Left lobe of liver (tissue), 2 donors: ENCODE results near the gene URM1. TPM values are rescaled to one million over a fixed set of nuclear protein-coding genes. Genes with fewer than 3 reads are reported as not detected.

ENCODE experiments used
- ATAC-seq: fragments of 200-7000 bp; cut with Tn5 transposase; one replicate; pipeline ENCODE4 v1.9.1; 2020; ENCODE audit warnings: mild to moderate bottlenecking, moderate library complexity
- DNase-seq: peaks from one replicate; pipeline ENCODE4 v3.0.0-alpha.2; 2020; ENCODE audit warnings: low spot score
- total RNA-seq: library from RNA; stranded (reverse); gene quantifications from one replicate; pipeline ENCODE4 v1.2.1, GENCODE V29; 2021
- donor health status: DM: no; HTN: no; CAD: no; lungs with moderate emphysema.
- donor health status: DM: no; HTN: yes; CAD: no.

URM1 gene
- total RNA-seq, 1 donor from 2014 or later: 24.6 TPM

DNA sequence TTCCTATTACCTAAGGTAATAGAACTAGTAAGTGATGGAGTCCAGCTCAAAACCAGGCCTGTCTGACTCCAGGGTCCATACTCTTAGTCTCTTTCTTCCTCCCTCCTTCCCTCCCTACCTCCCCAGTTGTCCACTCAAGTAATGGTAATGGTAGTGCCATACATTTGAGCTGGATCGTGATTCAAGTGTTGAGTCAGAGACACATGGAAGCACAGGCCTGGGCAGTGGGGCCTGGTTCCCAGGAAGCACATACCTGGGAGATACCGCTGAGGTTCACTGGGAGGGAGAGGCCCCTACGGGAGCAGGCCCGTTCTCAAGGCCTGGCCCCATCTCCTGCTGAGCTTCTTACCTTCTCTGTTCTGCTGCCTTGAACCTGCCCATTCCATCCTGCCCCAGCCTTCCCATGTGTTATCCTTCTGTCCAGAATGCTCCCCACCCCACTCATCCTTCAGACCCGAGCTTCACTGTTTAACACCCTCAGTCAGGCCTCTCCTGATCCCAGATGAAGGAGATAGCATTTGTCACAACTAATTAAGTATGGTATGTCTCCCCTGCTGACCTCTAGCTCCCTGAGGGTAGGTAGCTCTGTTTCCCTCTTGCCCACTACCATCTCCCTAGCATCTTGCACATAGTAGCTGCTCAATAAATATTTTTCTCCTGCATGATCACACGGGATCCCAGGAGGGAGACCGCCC lies 13.8 kb downstream of the URM1 start:
- ATAC-seq (no peak), DNase-seq (no peak)

DNA sequence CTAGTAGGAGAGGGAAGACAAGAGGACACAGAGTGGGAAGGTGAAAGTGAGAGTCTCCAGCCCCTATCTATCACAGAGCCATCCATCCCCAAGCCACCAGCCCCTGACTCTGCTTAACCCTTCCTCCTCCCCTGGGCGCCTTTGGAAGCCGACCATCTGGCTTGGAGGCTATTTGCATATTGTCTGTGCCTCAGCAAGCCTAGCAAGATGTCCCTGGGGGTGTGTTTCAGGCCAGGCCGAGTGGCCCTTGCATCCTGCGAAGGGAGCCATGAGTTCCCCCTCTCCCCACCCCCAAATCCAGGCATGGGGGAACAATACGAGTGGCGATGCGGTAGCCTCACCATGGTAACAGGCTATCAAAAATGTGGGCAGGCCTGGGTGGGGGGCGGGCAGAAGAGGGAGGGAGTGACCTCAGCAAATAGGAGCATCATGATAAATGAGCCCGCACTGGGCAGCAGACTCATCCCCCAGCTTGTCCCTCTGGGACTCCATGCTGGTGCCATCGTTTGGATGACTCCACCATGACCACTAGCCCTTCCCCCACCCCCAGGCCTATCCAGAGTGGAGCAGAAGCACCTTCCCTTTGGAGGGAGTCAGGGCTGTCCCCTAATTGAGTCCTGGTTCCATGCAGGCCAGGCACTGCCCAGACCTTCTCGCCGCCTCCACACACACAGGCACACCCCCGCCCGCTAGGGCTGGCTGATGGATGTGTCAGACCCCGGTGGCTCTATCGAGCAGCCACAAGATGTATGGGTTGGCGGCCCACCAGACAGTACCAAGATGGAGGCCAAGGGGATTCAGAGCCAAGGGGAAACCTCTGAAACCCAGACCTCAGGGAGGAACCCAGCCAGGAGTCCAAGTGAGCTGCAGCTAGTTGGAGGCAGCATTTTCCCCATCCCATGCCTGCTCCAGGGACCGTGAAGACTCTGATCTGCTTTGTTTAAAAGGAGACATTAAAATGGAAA lies 14.6 kb downstream of the URM1 start:
- DNase-seq (no peak), ATAC-seq (no peak)

DNA sequence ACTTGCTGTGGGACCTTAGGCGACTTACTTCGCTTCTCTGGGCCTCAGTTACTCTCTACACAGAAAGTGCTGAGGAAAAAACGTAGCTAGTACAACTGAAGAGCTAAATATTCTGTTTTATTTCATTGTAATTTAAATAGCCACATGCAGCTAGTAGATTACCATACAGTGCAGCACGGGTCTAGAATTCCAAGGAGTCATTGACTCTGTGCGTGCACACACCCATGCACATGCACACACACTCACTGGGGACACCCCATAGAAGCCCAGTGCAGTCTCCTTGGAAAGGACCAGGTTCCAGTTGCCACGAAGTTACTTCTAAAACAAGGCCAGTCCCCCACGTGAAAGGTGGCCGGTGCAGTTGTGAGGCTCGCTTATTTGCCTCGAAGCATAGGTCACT lies 17.0 kb downstream of the URM1 start:
- ATAC-seq (no peak), DNase-seq (no peak)

DNA sequence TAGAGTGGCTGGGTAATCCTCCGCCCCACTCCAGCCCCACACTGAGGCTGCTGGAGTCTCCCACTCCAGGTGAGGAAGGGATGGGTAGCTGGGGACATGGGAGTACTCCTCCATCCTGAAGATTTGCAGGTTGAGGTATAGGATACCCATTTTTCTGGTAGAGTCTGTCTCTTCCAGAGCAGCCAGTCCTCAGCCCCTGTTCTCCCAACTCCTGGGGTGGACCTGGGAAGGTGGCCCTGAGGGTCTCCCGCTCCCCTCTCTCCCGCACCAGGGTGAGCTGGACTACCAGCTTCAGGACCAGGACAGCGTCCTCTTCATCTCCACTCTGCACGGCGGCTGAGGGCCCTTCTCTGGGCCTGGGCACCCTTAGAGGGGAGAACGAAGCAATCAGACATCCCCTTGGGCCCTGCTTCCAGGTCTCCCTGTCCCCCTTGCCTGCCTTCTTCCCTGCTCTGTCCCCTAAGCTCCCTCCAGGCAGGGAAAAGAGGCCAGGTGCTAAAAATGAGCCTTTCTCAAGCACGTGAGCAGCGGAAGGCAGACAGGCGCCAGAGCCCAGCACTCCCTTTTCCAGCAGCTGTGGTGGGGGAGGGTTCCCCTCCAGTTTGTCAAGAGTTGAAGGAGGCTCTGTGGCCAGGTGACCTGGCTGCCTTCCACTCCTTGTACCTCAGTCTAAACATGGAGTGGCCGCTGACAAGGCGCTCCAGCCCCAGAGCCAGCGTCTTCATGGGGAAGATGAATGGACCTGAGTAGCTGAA lies 18.4 kb downstream of the URM1 start:
- DNase-seq (no peak), ATAC-seq (no peak)

DNA sequence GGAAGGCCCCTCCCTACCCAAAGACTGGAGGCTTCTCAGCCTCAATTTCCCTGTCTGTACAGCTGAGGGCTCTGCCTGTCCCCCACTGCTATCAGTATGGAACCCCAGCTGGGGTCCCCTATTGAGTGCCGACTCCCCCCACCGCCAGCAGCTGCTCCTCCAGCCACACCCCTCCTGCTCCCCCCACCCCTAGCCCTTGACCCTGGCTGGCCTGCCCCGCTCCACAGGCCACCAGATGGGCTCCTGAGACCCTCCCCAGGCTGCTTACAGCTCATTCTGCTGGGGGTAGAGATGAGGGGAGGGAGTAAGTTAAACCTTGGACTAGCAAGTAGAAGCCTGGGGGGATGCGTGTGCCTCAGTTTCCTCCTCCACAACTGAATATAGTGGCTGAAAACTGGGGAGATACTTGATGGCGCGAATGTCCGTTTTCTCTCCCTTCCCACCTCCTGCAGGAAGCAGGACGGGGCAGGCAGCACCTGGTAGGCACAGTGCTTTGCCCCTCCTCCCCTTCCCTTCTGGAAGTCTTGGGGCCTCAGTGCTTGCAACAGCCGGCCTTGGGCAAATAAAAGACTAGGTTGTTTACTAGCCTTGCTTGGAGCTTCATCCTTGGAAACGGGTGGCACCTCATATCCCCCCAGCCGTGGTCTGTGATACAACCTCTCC lies 19.1 kb downstream of the URM1 start:
- no peak for DNase-seq

DNA sequence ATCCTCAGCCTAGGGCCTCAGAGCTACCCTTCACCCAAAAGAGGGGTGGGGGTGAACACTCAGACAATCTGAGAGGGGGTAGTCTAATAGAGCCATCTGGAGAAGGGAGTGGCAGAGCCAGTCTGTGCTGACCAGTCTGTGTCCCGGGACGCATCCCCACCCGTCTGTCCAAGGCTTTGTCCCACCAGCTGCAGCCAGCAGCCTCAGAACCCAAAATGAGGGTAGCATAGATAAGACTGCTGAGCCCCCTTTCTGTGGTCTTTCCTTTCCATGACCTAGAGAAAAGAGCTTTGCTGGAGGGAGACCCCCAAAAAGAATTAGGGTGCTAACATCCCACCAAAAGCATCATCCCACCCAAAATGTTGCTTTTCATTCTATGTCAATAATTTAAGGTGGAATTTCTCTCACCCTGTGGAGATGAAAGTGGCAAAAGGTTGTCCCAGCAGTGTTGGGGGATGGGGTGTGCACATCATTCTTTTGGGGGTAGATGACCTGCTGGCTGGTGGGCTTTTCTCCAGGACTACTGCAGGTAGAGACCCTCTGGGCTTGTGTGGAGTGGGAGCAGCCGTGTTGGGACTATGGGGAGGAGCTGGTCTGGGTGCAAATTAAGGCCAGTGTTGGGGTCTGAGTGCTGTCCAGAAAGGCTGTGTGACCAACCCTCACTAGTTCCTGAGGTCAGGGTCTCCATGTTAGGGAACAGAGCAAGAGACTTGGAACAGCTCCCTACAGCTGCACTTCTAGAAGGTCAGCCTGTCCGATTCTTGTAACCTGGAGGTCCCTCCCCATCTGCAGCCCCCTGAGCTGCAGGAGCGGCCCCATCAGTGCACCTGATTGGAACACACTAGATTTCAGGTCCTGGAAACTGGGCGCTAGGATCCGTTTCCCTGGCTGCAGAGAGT lies 19.9 kb downstream of the URM1 start:
- DNase-seq: no peak
- no peak for ATAC-seq

More for the DNA sequence above, 19.1 kb downstream of the URM1 start:
- ATAC-seq: no peak

DNA sequence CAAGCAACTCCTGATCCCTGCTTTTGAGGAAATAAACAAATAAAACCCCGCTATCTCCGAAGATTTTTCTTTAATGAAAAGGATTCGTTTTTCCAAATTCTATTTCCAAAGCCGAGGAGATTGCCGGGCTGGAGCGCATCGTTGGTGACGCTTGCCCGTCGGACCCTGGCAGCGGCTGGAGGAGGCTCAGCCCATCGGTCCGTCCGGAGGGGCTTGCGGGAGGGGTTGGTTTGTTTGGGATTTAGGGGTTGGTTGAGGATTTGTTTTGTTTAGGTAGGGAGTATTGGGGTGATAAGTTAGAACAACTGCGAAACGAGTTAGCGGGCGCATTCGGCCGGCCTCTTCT lies 20.8 kb downstream of the URM1 start:
- ATAC-seq (no peak), DNase-seq (no peak)

DNA sequence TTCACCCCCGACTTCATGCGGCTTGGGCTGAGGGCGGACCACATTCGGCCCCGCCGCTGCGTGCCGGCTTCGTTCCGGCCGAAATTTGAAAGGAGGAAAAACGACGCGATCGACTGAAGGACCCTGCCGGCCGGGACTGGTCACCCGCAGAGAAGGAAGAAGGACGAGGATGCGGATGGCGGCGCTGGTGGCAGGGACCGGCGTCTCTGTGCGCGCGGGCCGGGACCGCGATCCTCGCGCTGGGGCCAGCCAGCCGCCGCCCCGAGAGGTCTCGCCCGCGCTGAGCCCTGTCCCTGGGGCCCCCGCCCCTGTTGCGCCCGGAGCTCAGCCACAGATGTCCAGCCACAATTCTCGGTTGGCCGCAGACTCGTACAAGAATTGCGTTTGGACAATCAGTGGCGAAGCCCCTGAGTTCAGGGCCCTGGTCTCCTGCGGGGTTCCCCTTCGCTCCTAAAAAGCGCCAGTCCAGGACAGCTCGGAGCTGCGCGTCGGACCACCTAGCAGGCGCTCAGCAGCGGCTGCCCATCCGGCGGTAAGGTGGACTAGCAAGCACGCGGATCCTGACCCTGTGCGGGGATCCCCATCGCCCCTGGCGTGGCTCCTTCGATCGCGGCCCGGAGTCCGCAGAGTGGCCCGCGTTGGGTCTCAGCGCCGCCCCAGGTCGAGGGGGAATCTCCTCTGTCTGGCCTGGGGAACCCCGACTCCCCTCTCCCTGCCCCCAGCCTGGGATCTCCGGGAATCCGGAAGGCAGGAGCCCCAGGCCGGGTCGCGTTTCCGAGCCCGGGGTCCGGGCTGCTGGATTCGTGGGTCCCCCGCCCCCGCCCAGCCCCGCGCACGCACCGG lies 21.3 kb downstream of the URM1 start:
- ATAC-seq: no peak
- DNase-seq: no peak

DNA sequence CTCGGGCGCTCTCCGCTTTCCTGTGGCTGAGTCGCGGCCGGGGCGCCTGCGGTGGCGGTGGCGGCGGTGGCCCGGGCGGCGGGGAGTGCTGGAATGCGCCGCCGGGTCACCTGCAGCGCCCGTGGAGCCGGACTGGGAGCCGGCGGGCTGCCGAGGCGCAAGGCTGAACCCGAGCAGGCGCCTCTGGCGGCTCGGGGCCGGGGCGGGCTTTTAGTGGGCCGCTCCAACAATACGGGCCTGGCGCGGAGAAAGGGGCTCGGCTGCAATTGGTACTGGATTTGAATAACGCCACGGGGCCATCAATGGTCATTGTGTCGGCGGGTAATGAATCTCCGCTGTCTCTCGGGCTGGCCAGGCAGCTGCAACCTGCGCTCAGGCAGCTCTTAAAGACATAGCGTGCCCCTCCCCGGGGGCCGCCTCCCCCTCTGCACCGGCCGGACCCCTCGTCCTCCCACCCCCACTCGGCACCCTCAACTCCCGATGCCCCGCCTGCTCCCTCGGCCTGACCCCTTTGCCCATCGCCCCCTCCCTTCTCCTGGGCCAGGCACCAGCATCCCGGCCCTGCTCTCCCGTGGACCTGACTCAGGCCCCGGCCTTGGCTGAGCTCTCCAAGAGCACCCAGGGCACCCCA lies 22.1 kb downstream of the URM1 start:
- DNase-seq (no peak), ATAC-seq (peak; percentile 12)

DNA sequence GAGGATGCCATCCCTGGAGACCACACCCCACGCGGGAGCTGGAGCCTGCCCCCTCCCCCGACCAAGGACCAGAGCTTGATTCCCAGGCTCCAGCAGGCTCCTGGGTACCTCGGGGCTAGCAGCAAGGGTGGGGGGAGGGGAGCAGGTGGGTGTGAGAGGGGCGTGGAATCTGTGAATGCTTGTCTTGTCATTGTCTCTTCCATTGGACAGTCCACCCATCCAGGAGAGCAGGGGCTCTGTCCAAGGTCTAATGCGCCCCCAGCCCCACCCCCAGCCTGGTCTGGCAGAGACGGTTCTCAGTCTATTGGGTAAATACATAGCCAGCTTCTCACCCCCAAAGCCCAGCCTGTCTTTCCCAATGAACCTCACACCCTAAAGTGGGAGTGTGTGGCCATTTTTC lies 22.8 kb downstream of the URM1 start:
- ATAC-seq: no peak

DNA sequence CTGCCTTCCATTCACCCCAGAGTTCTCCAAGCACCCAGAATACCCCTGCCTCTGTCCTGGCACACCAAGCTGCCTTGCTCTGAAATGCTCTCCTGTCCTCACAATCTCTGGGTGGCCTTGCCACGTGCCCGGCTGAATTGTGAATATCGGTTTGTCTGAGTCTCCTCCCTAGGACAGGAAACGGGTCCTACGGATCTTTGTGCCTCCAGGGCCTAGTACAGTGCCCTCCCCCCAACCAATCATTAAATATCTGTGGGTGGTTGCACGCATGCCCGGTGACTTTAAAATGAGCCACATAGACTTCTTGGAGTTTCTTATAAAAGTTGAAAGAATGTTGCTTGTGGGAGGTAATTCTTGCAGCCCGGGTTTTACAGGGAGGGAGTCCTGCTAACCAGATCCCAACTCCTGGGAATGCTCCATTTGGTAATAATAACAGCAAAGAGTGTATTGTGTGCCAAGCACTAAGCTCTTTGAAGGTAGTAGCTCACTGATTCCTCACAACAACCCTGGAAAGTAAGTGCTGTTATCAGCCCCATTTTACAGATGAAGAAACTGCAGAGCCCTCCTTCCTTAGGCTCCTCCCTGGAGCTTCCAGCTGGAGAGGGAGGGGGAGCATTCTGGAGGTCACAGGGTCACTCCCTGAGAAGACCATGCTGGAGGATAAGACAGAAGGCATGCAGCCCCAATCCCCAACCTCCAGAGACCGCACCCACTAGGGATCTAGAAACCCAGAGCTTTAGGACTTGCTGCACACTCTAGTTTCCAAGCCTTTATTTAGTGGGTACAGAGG lies 23.4 kb downstream of the URM1 start:
- ATAC-seq (no peak), DNase-seq (no peak)

More for the DNA sequence above, 22.8 kb downstream of the URM1 start:
- DNase-seq: no peak

DNA sequence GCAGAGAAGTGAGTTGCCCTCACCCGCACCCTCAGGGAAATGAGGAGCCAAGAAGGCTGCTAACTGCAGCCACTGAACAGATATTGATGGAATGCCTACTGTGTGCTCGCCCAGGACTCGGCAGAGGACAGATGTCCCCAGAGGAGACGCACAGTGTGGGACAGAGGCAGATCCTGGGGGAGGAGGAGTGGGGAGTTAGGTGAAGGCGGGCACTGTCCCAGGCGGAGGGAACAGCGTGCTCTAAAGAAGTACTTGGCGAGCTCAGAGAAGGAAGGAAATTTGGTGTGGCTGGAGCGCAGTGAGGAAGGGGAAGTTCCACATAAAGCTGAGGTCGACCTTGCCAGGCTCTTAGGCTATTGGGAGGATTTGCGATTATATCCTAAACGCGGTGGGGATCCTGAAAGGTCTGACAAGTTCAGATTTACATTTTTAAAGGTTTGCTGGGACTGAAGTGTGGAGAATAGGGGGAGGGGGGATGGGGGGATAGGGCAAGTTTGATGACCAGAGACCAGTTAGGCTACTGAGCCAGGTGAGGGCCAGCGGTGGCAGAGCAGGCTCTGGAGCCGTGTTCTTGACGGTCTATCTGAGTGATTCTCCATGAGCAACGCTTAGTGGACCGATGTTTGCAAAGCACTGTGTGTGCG lies 25.9 kb downstream of the URM1 start:
- no peak for DNase-seq
- ATAC-seq: peak; percentile 46

DNA sequence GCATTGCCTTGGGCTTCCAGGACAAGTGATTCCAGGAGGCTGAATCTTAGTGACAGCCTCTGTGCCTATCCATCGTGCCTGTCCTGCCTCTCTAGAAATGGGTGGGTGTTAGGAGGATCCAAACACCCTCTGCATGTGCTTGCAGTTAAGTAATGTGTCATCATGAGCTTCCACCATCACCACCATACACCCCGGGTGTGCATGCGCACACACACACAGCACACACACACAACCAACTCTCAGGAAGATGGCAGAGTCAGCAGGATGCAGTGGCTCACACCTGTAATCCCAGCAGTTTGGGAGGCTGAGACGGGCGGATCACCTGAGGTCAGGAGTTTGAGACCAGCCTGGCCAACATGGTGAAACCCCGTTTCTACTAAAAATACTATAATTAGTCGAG lies 26.7 kb downstream of the URM1 start:
- DNase-seq: no peak
- ATAC-seq: no peak

DNA sequence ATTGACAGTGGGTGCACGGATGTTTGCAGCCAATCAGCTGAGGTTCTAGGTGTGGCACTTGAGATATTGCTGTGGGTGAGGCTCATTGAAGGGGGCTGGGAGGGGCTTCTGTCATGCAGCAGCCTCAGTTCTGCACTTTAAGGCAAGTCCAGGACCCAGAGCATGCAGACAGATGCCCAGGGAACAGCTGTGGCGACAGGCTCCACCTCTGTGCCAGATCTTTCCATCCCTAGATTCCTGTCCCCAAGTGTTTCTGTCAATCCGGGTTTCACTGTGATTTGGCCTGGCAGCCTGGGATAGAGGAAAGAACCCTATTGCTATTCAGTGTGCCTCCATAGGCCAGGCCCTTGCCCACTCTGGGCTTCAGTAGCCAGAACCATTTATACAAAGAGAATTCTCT lies 28.7 kb downstream of the URM1 start:
- DNase-seq (no peak), ATAC-seq (no peak)

DNA sequence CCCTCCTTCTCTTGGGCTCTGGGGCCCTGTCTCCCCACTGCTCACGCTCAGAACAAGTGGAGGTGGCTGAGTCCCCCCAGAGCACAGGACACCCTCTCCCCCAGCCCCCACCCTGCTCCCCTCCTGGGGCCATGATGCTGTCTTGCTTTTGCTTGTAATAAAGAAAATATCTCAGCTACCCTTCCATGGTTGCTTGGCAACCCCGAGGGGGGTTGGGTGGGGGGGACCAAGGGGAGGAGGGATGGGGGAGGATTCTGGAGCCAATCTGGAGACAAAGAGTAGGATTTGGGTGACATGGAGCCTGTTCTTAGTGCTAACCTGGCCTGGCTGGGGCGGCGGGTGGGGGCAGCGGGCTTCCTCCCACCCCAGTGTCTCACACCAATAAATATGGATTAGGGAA lies 33.4 kb downstream of the URM1 start:
- no peak for DNase-seq
- no peak for ATAC-seq

DNA sequence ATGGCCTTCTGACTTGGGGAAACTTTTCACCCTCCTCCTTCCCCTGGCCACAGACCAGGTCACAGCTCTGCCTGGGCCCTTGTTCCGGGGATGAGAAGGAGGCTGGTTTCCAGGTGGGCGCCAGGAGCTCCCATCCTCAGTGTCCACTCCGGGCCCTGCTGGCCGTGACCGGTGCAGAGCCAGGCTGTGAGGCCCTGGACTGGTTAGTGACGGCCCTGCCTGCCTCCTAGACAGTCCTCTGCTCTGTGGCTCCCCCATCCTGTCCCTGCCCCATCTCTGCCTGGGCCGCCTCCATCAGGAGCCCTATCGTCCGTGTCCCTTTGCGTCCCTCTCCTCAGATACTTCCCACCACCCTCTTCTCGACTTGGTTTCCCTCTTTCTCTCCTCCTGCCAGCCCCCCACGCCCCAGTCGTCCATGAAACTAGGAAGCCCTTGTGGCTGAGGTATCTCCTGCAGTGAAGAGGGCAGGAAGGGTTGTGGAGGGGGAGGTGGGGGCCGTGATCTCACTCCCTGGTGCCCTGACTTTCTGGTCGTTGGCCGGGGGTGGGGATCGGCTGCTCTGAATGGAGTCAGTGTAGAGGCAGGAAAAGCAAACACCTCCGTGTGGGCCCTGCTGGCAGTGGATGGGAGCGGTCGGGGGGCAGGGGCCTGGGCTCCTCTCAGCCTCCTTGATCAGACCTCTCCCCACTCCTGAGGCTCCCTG lies 34.1 kb downstream of the URM1 start:
- ATAC-seq: no peak
- DNase-seq: no peak

DNA sequence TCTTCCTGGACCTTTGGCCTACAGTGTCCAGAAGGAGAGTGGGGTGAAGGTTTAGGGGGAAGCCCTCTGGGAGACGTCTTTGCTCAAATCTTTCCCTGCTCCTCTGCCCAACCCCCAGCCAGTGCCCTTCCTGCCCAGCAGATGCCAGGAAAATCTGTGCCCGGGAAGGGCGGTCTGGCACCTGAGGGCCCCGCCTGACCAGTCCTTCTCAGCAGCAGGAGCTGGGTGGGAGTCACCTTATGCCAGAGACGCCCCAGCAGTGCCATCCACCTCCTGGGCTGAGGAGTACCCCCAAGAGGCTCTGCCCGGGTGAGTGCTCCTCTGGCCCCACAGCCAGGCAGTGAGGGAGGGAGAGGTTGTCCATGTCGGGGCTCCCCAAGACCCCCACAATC lies 34.6 kb downstream of the URM1 start:
- DNase-seq (no peak), ATAC-seq (no peak)
